ENCODE results near the gene JADE3. TPM values are rescaled to one million over a fixed set of nuclear protein-coding genes. Genes with fewer than 3 reads are reported as not detected.

Gene JADE3
- total RNA-seq, result 3.1 and 5.9 TPM in 2 replicates

DNA sequence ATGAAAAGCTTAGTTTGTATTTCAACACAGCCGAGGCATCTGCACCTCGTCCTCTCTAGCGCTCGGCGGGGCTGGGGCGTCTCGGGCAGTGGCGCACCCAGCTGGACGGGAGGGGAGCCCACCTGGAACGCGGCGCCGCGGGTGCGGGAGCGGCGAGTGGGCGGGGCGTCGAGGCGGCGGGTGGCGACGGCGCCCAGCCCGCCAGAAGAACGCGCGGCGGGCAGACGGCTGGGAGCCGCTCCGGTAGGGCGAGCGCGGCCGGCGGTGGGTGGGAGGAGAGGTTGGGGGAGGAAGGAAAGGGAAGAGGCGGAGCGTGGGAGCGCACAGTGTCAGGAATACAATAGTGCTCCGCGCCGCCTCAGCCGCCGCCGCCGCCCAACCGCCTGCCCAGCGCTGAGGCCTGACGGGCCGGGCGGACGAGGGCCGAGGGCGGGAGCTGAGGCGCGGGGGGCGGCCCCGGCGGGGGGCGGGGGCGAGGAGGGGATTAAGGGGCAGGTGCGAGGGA, at the start of gene JADE3:
Gene JADE3 (plus strand): TSS at position 324 of the 505 bp plus-strand sequence. CDS start 72,474 bp downstream, outside the sequence.

DNA sequence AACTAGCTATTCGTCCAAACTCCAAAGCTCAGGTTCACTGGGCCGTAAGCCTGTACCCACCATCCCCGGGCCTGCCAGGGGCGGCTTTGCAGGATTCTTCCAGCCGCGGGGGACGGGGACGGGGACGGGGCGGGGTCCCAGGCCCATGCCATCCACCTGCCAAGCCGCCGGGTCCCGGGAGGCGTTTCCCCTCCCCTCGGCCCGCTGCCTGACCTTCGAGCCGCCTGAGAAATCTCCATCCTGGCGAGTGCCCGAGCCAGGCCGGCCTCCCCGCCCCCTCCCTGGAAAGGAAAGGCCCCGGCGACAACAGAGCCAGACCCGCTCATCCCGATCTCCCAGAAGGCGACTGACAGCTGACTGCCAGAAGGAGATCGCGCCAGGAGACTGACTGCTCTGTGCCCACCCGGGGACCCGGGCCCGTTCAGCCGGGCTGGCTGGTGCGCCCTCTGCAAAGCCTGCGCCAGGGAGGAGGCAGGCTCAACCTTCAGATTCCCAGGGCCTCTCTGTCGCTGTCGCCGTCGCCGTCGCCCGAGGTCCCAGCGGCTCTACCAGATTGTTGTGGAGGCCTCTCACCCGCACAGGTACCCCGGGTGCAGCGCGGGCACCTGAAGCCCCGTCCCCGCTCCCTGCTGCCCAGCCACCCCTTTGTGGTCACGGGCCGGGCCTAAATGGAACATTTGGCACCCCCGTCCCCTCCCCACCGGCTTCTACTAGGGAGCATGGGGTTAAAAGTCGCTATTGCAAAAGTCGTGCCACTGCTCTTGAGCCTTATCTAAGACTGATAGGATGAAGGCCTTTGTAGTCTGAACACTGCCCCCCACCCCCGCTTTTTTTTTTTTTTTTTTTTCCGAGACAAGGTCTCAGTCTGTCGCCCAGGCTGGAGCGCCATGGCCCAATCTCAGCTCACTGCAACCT, 166.2 kb downstream of the JADE3 start, which contains the start of gene RGN:
Gene RGN (plus strand): TSS at position 315 of the 915 bp plus-strand sequence. CDS start 2,702 bp downstream, outside the sequence.

Other genes starting within 250 kb of the JADE3 start
- 4.8 and 5.8 TPM in 2 replicates for gene SLC9A7, start 153.3 kb upstream of the JADE3 start, total RNA-seq
- 5.2 and 5.4 TPM in 2 replicates for gene RP2, start 75.4 kb upstream of the JADE3 start, total RNA-seq
- gene RGN, start 166.0 kb downstream of the JADE3 start, total RNA-seq, result 0.12 and 0.15 TPM in 2 replicates
- gene NDUFB11, start 232.3 kb downstream of the JADE3 start, total RNA-seq, result 44.9 and 57.3 TPM in 2 replicates
- 21.5 and 27.3 TPM in 2 replicates for gene RBM10, start 232.8 kb downstream of the JADE3 start, total RNA-seq

Measured in cardiac ventricle fibroblast (primary cell).